Retinal pigment epithelial cell (primary cell): ENCODE measurements around the gene SCYGR3.

Source experiments
- DNase-seq: peaks from one replicate; pipeline ENCODE4 v3.0.0-alpha.2; 2010; ENCODE audit warnings: low read depth
- H3K4me3 ChIP-seq: 2 replicates; pipeline ENCODE4 v1.5.1; 2011; ENCODE audit warnings: mild to moderate bottlenecking, low read length, control low read depth, moderate library complexity
- CTCF ChIP-seq: conservative IDR thresholded peaks from 2 replicates; pipeline ENCODE4 v1.5.1; 2011; ENCODE audit warnings: low read depth, low read length, control low read depth, inconsistent platforms

Gene SCYGR3, protein sequence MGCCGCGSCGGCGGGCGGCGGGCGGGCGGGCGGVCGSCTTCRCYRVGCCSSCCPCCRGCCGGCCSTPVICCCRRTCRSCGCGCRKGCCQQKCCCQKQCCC

DNA sequence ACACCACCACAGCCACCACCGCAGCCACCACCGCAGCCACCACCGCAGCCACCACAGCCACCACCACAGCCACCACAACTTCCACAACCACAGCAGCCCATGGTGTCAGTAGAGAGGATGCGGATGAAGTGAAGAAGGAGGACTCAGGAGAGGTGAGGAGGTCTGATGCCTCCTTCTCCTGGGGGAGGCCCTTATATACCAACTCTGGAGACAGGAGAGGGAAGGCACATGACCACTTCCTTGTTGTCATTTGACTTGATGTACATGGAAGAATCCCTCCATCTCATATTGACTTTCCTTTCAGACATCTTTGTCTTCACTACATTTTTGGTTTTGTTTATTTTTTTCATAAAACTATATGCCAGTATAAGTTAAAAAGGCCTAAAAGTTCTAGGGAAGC, at the start of gene SCYGR3:
TSS of gene SCYGR3 (minus strand) at position 101 of the 400 bp plus-strand sequence. CDS start at position 101, 0 bp downstream.
- TF ChIP-seq CTCF: no peak
- no peak for DNase-seq

GRCh38 chr2:227661827-227662226, 47.2 kb upstream of the SCYGR3 start:
- no peak for DNase-seq
- H3K4me3 ChIP-seq: no peak overlapping the region
- no peak for TF ChIP-seq CTCF

More for the DNA sequence above, at the start of gene SCYGR3:
- H3K4me3 ChIP-seq: no peak within 1 kb of the TSS

- DNase-seq: no peak
- no peak for TF ChIP-seq CTCF
- H3K4me3 ChIP-seq: no peak overlapping the region
Observed at GRCh38 chr2:227661025-227661649, 46.5 kb upstream of the SCYGR3 start.

DNA sequence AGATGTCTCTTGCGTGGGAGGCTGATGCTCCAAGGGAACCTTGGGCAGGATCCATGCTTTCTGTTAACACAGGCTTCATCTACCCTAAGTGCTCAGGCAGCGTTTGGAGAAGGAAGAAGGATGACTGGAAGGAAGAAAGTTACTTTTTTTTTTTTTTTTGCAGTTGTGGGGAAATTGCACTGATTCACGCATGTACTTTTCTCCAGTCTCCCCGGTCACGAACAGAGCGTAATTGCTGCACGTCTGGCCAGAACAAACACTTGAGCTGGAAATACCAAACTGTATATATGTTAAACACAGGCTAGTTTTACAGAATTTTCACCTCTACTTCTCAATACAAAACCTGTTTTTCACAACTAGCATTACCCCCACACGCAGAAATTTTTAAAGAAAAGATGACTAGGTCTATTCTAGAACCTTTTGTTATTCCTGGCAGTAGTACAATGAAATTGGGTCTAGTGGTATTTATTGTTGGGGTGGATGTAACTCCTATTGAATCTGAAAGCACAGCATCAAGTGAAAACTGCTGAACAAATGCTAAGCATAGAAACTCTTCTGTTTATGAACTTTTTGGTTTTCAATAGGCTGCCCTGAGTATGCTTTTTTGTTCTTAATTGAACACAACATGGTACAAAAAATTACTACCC, 42.7 kb upstream of the SCYGR3 start:
- H3K4me3 ChIP-seq: no peak overlapping the region
- no peak for DNase-seq
- no peak for TF ChIP-seq CTCF

DNA sequence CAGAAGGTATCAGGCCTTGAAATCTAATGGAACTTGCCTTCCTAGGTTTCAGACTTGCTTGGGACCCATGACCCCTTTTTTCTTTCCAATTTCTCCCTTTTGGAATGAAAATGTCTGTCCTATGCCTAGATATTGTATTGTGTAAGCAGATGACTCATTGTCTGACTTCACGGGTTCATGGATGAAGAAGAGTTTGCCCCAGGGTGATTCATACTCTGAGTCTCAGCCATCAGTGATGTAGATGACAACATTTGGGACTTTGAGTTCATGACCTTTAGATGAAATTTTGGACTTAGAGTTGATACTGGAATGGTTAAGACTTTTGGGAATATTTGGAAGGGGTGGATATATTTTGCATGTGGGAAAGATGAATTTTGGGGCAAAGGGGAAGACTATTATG, 40.8 kb upstream of the SCYGR3 start:
- no peak for DNase-seq
- H3K4me3 ChIP-seq: no peak overlapping the region
- TF ChIP-seq CTCF: no peak

- TF ChIP-seq CTCF: no peak
- no peak overlapping the region for H3K4me3 ChIP-seq
- DNase-seq: no peak
Observed at GRCh38 chr2:227654426-227654825, 39.8 kb upstream of the SCYGR3 start.

GRCh38 chr2:227653419-227653818, 38.8 kb upstream of the SCYGR3 start:
- TF ChIP-seq CTCF: no peak
- H3K4me3 ChIP-seq: no peak overlapping the region
- DNase-seq: no peak
